K562 (cell line): Measurements from ENCODE around the gene LRP1.

Experiments used
- ETS1 ChIP-seq: conservative IDR thresholded peaks from 2 replicates; pipeline ENCODE4 v1.6.1; 2011; ENCODE audit warnings: low read depth, mild to moderate bottlenecking, low read length; ENCODE audit not compliant: control insufficient read depth
- MXI1 ChIP-seq: IDR thresholded peaks from 2 replicates; pipeline ENCODE4 v1.6.1; 2011; ENCODE audit warnings: low read depth, mild to moderate bottlenecking, improper control_type of control experiment, low read length
- NBN ChIP-seq: fragments of 450-650 bp; IDR thresholded peaks from 2 replicates; pipeline ENCODE4 v1.6.1; 2016; ENCODE audit warnings: low read depth, mild to moderate bottlenecking
- THAP7 ChIP-seq: fragments of 250-450 bp; sonication (Bioruptor Pico); IDR thresholded peaks from 2 replicates; pipeline ENCODE4 v1.5.0; 2021
- THRAP3 ChIP-seq: fragments of 450-650 bp; IDR thresholded peaks from 2 replicates; pipeline ENCODE4 v1.6.1; 2016; ENCODE audit warnings: mild to moderate bottlenecking, inconsistent platforms, borderline replicate concordance

- TF ChIP-seq ETS1 (no peak), MXI1 (no peak), THAP7 (CRISPR knock-in tag) (no peak), THRAP3 (no peak), NBN (no peak)
Observed at GRCh38 chr12:57143454-57143853, 15.2 kb downstream of the LRP1 start.
